IMR-90 (cell line): ENCODE measurements around the gene TRDN. TPM values are rescaled to one million over a fixed set of nuclear protein-coding genes. Genes with fewer than 3 reads are reported as not detected.

ENCODE experiments used
- ATAC-seq: fragments of 200-7000 bp; cut with Tn5 transposase; 2 replicates; pipeline ENCODE4 v1.9.1; 2020; ENCODE audit warnings: low read depth, mild to moderate bottlenecking, moderate library complexity
- BruUV-seq: library from RNA; stranded (reverse); fragments of 400-500 nt; replicated peaks from 2 replicates; lab custom pipeline; 2021; lab: Mats Ljungman, UMichigan
- CTCF ChIA-PET: fragments of 300-600 bp; formaldehyde crosslinking; extraction: SDS; loops from one replicate; lab custom pipeline; 2021; ENCODE audit warnings: antibody characterized with exemption; lab: Yijun Ruan, JAX
- POLR2A ChIA-PET: fragments of 300-600 bp; sonication (Branson Sonifier 250); formaldehyde crosslinking; loops from one replicate; lab custom pipeline; 2022; ENCODE audit warnings: antibody characterized with exemption; ENCODE audit not compliant: unreplicated experiment; lab: Charles Lee
- DNase-seq: peaks from one replicate; pipeline ENCODE4 v3.0.0; 2013
- H2AFZ ChIP-seq: replicated peaks from 2 replicates; pipeline ENCODE3; 2013; ENCODE audit warnings: low read length, mild to moderate bottlenecking; ENCODE audit not compliant: poor library complexity
- H2AK5ac ChIP-seq: 2 replicates; pipeline ENCODE4 v1.6.1; 2013; ENCODE audit warnings: low read depth, low read length, inconsistent platforms
- H2AK9ac ChIP-seq: replicated peaks from 2 replicates; pipeline ENCODE3; 2013; ENCODE audit warnings: mild to moderate bottlenecking, low read depth, low read length, moderate library complexity; ENCODE audit not compliant: poor library complexity
- H2BK120ac ChIP-seq: 2 replicates; pipeline ENCODE4 v1.6.1; 2013; ENCODE audit warnings: low read depth, low read length, inconsistent platforms
- H2BK15ac ChIP-seq: 3 replicates; pipeline ENCODE4 v1.6.1; 2013; ENCODE audit warnings: low read depth, low read length, inconsistent platforms
- H2BK20ac ChIP-seq: 2 replicates; pipeline ENCODE4 v1.6.1; 2013; ENCODE audit warnings: low read depth, mild to moderate bottlenecking, inconsistent platforms, low read length, moderate library complexity
- H2BK5ac ChIP-seq: 2 replicates; pipeline ENCODE4 v1.6.1; 2013; ENCODE audit warnings: mild to moderate bottlenecking, low read depth, low read length, inconsistent platforms; ENCODE audit not compliant: poor library complexity, severe bottlenecking
- H3K14ac ChIP-seq: replicated peaks from 2 replicates; pipeline ENCODE4 v1.6.1; 2013; ENCODE audit warnings: low read depth, low read length, inconsistent platforms
- H3K18ac ChIP-seq: 2 replicates; pipeline ENCODE4 v1.6.1; 2013; ENCODE audit warnings: low read depth, low read length, control low read depth
- H3K23ac ChIP-seq: 2 replicates; pipeline ENCODE4 v1.6.1; 2013; ENCODE audit warnings: low read depth, low read length, inconsistent platforms
- H3K27ac ChIP-seq: 2 replicates; pipeline ENCODE4 v1.5.1; 2013; ENCODE audit warnings: mild to moderate bottlenecking, control low read depth, low read length; ENCODE audit not compliant: insufficient read depth
- H3K27me3 ChIP-seq: 2 replicates; pipeline ENCODE4 v1.6.1; 2013; ENCODE audit warnings: low read length; ENCODE audit not compliant: control insufficient read depth, insufficient read depth
- H3K36me3 ChIP-seq: 2 replicates; pipeline ENCODE4 v1.6.1; 2013; ENCODE audit warnings: low read length, mixed read lengths; ENCODE audit not compliant: control insufficient read depth, insufficient read depth
- H3K4ac ChIP-seq: 2 replicates; pipeline ENCODE4 v1.6.1; 2013; ENCODE audit warnings: low read depth, low read length, inconsistent platforms
- H3K4me1 ChIP-seq: 2 replicates; pipeline ENCODE4 v1.6.1; 2013; ENCODE audit warnings: low read length, mixed read lengths; ENCODE audit not compliant: control insufficient read depth, insufficient read depth
- H3K4me2 ChIP-seq: 2 replicates; pipeline ENCODE4 v1.6.1; 2013; ENCODE audit warnings: low read depth, mild to moderate bottlenecking, control low read depth, low read length, moderate library complexity
- H3K4me3 ChIP-seq: 2 replicates; pipeline ENCODE4 v1.5.1; 2013; ENCODE audit warnings: low read depth, mild to moderate bottlenecking, control low read depth, low read length, moderate library complexity; ENCODE audit not compliant: insufficient read depth
- H3K56ac ChIP-seq: 2 replicates; pipeline ENCODE4 v1.6.1; 2013; ENCODE audit warnings: low read length, inconsistent platforms; ENCODE audit not compliant: insufficient read depth; ENCODE audit errors: extremely low read depth
- H3K79me1 ChIP-seq, 2 experiments: 2 replicates each; pipeline ENCODE4 v1.6.1; 2013; ENCODE audit warnings: low read length in 2 of 2, inconsistent platforms in 1 of 2, low read depth in 1 of 2
- H3K9ac ChIP-seq: 2 replicates; pipeline ENCODE4 v1.6.1; 2013; ENCODE audit warnings: low read depth, low read length, control low read depth
- H3K9me1 ChIP-seq: 2 replicates; pipeline ENCODE4 v1.6.1; 2013; ENCODE audit warnings: low read length, inconsistent platforms; ENCODE audit not compliant: insufficient read depth
- H3K9me3 ChIP-seq: 2 replicates; pipeline ENCODE4 v1.6.1; 2013; ENCODE audit warnings: low read length; ENCODE audit not compliant: control insufficient read depth, insufficient read depth
- H4K20me1 ChIP-seq: 2 replicates; pipeline ENCODE4 v1.6.1; 2013; ENCODE audit warnings: low read length, inconsistent platforms; ENCODE audit not compliant: insufficient read depth
- H4K5ac ChIP-seq: 2 replicates; pipeline ENCODE4 v1.6.1; 2013; ENCODE audit warnings: mild to moderate bottlenecking, low read depth, low read length, control low read depth
- H4K8ac ChIP-seq, 2 experiments: 2 replicates each; pipeline ENCODE4 v1.6.1; 2013; ENCODE audit warnings: low read depth in 2 of 2, low read length in 2 of 2, control low read depth in 1 of 2, inconsistent platforms in 1 of 2
- H4K91ac ChIP-seq: 2 replicates; pipeline ENCODE4 v1.6.1; 2013; ENCODE audit warnings: low read depth, low read length, inconsistent platforms; ENCODE audit not compliant: insufficient read depth
- BHLHE40 ChIP-seq: fragments of 150-350 bp; IDR thresholded peaks from 2 replicates; pipeline ENCODE4 v1.6.1; 2016; ENCODE audit warnings: mild to moderate bottlenecking, low read depth, low read length
- CEBPB ChIP-seq: IDR thresholded peaks from 2 replicates; pipeline ENCODE4 v1.6.1; 2012; ENCODE audit warnings: low read depth, low read length, improper control_type of control experiment
- CHD1 ChIP-seq: IDR thresholded peaks from 2 replicates; pipeline ENCODE4 v1.6.1; 2012; ENCODE audit warnings: low read depth, low read length, improper control_type of control experiment
- ELK1 ChIP-seq: fragments of 150-350 bp; IDR thresholded peaks from 2 replicates; pipeline ENCODE4 v1.6.1; 2016; ENCODE audit warnings: low read depth, mild to moderate bottlenecking, low read length, moderate library complexity, borderline replicate concordance
- FOS ChIP-seq: fragments of 150-350 bp; IDR thresholded peaks from 2 replicates; pipeline ENCODE4 v1.6.1; 2016; ENCODE audit warnings: low read depth, low read length
- MAFK ChIP-seq: IDR thresholded peaks from 2 replicates; pipeline ENCODE4 v1.6.1; 2012; ENCODE audit warnings: low read depth, low read length, improper control_type of control experiment
- MAZ ChIP-seq: IDR thresholded peaks from 2 replicates; pipeline ENCODE4 v1.6.1; 2012; ENCODE audit warnings: low read depth, mild to moderate bottlenecking, low read length, improper control_type of control experiment, moderate library complexity, borderline replicate concordance
- MXI1 ChIP-seq: IDR thresholded peaks from 2 replicates; pipeline ENCODE4 v1.6.1; 2012; ENCODE audit warnings: low read depth, mild to moderate bottlenecking, low read length, moderate library complexity, borderline replicate concordance
- NFE2L2 ChIP-seq: fragments of 150-350 bp; IDR thresholded peaks from 2 replicates; pipeline ENCODE4 v1.6.1; 2016; ENCODE audit warnings: low read depth, mild to moderate bottlenecking, low read length
- POLR2A ChIP-seq: IDR thresholded peaks from 2 replicates; pipeline ENCODE4 v1.6.1; 2012; ENCODE audit warnings: mild to moderate bottlenecking, low read depth, low read length
- RAD21 ChIP-seq: IDR thresholded peaks from 2 replicates; pipeline ENCODE4 v1.6.1; 2012; ENCODE audit warnings: low read length, improper control_type of control experiment
- RCOR1 ChIP-seq: IDR thresholded peaks from 2 replicates; pipeline ENCODE4 v1.6.1; 2012; ENCODE audit warnings: mild to moderate bottlenecking, low read length, improper control_type of control experiment; ENCODE audit not compliant: insufficient replicate concordance
- RFX5 ChIP-seq: IDR thresholded peaks from 2 replicates; pipeline ENCODE4 v1.8.0; 2012; ENCODE audit warnings: low read depth, mild to moderate bottlenecking, low read length, moderate library complexity
- SMC3 ChIP-seq: fragments of 150-350 bp; IDR thresholded peaks from 2 replicates; pipeline ENCODE4 v1.6.1; 2016; ENCODE audit warnings: low read depth, mild to moderate bottlenecking, antibody characterized with exemption, low read length, moderate library complexity
- WGBS, 2 experiments: methylation state at CpG; one replicate each; pipeline versions ENCODE4 v1.1.5 to v1.1.7; 2013; ENCODE audit warnings: missing lambda C conversion rate in 2 of 2; ENCODE audit not compliant: insufficient read length in 1 of 2; ENCODE audit errors: extremely low coverage in 2 of 2; 5-methylcytosine and 5-hydroxymethylcytosine counted together
- dilution Hi-C: fragments of 300-500 bp; cut with HindIII; formaldehyde crosslinking; loops from one replicate; pipeline ENCODE4 v1.14.3; 2018; ENCODE audit warnings: low sequenced_read_pairs; ENCODE audit not compliant: unreplicated experiment
- in situ Hi-C: fragments of 300-500 bp; cut with MboI; formaldehyde crosslinking; loops from 3 replicates; pipeline ENCODE4 v1.14.3; 2019; ENCODE audit warnings: low sequenced_read_pairs, inconsistent platforms, mixed read lengths
- intact Hi-C: fragments of 100-400 bp; cut with micrococcal nuclease; formaldehyde crosslinking; loops from 2 replicates; pipeline ENCODE4 v1.10.0; 2022
- polyA plus RNA-seq, 3 experiments: library from polyadenylated mRNA; depleted of rRNA; stranded (reverse); fragments of >200 nt; gene quantifications; 2 replicates each; pipeline ENCODE4 v1.2.3, GENCODE V29; 2012; ENCODE audit warnings: low replicate concordance in 1 of 3
- total RNA-seq: library from RNA; depleted of rRNA; stranded (reverse); fragments of >200 nt; gene quantifications from 2 replicates; pipeline ENCODE4 v1.2.3, GENCODE V29; 2012
- TF ChIP-seq, protein P1 (sequence below): conservative IDR thresholded peaks from 2 replicates; pipeline ENCODE4 v1.5.1; 2012; ENCODE audit warnings: mild to moderate bottlenecking, low read depth, low read length, improper control_type of control experiment
- TF ChIP-seq, protein P2 (sequence below): fragments of 150-350 bp; IDR thresholded peaks from 2 replicates; pipeline ENCODE4 v1.6.1; 2017; ENCODE audit warnings: mild to moderate bottlenecking, antibody characterized with exemption, low read length, low read depth

The TRDN gene
- total and polyA plus RNA-seq, 2 of the 4 experiments (the other 2 are of a cell fraction), result not detected

GRCh38 chr6:123398072-123398471 lies 238.7 kb downstream of the TRDN start:
- H4K8ac ChIP-seq, result no peak overlapping the region
- no peak overlapping the region for H2BK5ac ChIP-seq
- H3K79me1 ChIP-seq, result no peaks in the 10 kb centered on the region
- no peak for ATAC-seq
- no peak overlapping the region for H3K9ac ChIP-seq
- dilution Hi-C loops, result no loop called here
- BruUV-seq, result no TSS peak
- POLR2A ChIA-PET, result no interaction called here
- no peaks in the 10 kb centered on the region for H3K36me3 ChIP-seq
- H3K4me2 ChIP-seq, result no peak overlapping the region
- no peak overlapping the region for H3K27ac ChIP-seq
- no peak overlapping the region for H4K5ac ChIP-seq
- H2BK120ac ChIP-seq, result no peak overlapping the region
- no peak overlapping the region for H3K56ac ChIP-seq
- CTCF ChIA-PET, result no interaction called here
- no peak overlapping the region for H2AK9ac ChIP-seq
- in situ Hi-C loops, result no loop called here
- WGBS, 2 experiments, result 100% methylated on average over 2 of the region's 12 CpGs; no CpG with 5 or more reads in 1 of the 2 experiments
- no peak overlapping the region for H2AFZ ChIP-seq
- no peak overlapping the region for H2AK5ac ChIP-seq
- H3K4me3 ChIP-seq, result no peak overlapping the region
- H3K9me1 ChIP-seq, result no peaks in the 10 kb centered on the region
- no peak overlapping the region for H2BK20ac ChIP-seq
- intact Hi-C loops, result no loop called here
- no peak overlapping the region for H2BK15ac ChIP-seq
- no peak overlapping the region for H3K14ac ChIP-seq
- H3K23ac ChIP-seq, result no peak overlapping the region
- no peak for DNase-seq
- no peak overlapping the region for H4K91ac ChIP-seq
- no peak overlapping the region for H3K18ac ChIP-seq
- TF ChIP-seq RFX5 (no peak), CEBPB (no peak), RCOR1 (no peak), RAD21 (no peak), FOS (no peak), BHLHE40 (no peak), MAFK (no peak), NFE2L2 (no peak), CHD1 (no peak), POLR2A (no peak), SMC3 (no peak), MXI1 (no peak), ELK1 (no peak), MAZ (no peak)
- TF ChIP-seq, protein P1, sequence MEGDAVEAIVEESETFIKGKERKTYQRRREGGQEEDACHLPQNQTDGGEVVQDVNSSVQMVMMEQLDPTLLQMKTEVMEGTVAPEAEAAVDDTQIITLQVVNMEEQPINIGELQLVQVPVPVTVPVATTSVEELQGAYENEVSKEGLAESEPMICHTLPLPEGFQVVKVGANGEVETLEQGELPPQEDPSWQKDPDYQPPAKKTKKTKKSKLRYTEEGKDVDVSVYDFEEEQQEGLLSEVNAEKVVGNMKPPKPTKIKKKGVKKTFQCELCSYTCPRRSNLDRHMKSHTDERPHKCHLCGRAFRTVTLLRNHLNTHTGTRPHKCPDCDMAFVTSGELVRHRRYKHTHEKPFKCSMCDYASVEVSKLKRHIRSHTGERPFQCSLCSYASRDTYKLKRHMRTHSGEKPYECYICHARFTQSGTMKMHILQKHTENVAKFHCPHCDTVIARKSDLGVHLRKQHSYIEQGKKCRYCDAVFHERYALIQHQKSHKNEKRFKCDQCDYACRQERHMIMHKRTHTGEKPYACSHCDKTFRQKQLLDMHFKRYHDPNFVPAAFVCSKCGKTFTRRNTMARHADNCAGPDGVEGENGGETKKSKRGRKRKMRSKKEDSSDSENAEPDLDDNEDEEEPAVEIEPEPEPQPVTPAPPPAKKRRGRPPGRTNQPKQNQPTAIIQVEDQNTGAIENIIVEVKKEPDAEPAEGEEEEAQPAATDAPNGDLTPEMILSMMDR, result no peak
- TF ChIP-seq, protein P2, sequence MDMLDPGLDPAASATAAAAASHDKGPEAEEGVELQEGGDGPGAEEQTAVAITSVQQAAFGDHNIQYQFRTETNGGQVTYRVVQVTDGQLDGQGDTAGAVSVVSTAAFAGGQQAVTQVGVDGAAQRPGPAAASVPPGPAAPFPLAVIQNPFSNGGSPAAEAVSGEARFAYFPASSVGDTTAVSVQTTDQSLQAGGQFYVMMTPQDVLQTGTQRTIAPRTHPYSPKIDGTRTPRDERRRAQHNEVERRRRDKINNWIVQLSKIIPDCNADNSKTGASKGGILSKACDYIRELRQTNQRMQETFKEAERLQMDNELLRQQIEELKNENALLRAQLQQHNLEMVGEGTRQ, result no peak
- H3K9me3 ChIP-seq, result peaks cover 5% of the 10 kb centered on the region
- H3K27me3 ChIP-seq, result no peaks in the 10 kb centered on the region
- no peaks in the 10 kb centered on the region for H4K20me1 ChIP-seq
- no peak overlapping the region for H3K4ac ChIP-seq
- H3K4me1 ChIP-seq, result no peaks in the 10 kb centered on the region
